GM13977 (cell line): Measurements from ENCODE around the gene FBN1.

Experiments
- DNase-seq: peaks from one replicate; pipeline ENCODE4 v3.0.0; 2012; ENCODE audit warnings: low spot score
- in situ Hi-C: fragments of 300-500 bp; cut with MboI; formaldehyde crosslinking; loops from one replicate; pipeline ENCODE4 v1.12.0; 2022; ENCODE audit warnings: low sequenced_read_pairs, low pct_unique_long_range_greater_than_20kb, mixed read lengths, inconsistent platforms; ENCODE audit not compliant: unreplicated experiment
- TF ChIP-seq, protein P1 (sequence below): IDR thresholded peaks from 2 replicates; pipeline ENCODE4 v1.5.1; 2012; ENCODE audit warnings: mild to moderate bottlenecking, control low read depth; ENCODE audit not compliant: insufficient read depth; ENCODE audit errors: extremely low read depth, missing control alignments

The FBN1 gene

DNA sequence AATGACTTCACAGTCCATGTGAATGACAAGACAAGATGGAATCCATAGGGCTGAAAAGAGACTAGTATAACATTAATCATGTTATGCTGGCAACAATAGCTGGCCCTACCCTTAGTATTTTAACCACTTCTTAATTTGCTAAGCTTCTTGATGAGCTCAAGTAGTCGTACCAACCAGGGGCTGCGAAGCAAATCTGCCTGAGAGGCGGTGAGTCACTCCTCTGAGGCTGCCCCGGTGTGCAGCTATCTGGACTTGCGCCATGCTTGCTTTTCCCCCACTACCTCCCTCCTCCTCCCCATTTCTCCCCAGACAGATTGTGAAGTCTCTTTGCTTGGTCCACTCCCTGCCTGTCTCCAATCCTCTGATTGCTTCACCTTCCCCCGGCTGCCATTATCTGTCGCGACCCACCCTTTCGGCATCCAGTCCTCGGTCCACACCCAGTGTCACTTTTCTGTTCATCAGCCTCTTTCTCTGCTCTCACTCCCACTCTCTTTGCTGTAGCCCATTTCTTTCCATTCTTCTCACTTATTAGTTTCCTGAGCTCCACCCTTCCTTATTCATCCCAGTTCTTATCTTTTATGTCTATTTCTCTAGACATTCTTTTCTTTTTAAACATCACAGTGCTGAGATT is 271.6 kb downstream of the FBN1 start:
- in situ Hi-C loops: loop anchor here (25.0 kb wide), 2 partner anchors 438 to 1038 kb away; partner anchors contain the start of genes CEP152 and FGF7
- DNase-seq: no peak
- TF ChIP-seq, protein P1, sequence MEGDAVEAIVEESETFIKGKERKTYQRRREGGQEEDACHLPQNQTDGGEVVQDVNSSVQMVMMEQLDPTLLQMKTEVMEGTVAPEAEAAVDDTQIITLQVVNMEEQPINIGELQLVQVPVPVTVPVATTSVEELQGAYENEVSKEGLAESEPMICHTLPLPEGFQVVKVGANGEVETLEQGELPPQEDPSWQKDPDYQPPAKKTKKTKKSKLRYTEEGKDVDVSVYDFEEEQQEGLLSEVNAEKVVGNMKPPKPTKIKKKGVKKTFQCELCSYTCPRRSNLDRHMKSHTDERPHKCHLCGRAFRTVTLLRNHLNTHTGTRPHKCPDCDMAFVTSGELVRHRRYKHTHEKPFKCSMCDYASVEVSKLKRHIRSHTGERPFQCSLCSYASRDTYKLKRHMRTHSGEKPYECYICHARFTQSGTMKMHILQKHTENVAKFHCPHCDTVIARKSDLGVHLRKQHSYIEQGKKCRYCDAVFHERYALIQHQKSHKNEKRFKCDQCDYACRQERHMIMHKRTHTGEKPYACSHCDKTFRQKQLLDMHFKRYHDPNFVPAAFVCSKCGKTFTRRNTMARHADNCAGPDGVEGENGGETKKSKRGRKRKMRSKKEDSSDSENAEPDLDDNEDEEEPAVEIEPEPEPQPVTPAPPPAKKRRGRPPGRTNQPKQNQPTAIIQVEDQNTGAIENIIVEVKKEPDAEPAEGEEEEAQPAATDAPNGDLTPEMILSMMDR: no peak

DNA sequence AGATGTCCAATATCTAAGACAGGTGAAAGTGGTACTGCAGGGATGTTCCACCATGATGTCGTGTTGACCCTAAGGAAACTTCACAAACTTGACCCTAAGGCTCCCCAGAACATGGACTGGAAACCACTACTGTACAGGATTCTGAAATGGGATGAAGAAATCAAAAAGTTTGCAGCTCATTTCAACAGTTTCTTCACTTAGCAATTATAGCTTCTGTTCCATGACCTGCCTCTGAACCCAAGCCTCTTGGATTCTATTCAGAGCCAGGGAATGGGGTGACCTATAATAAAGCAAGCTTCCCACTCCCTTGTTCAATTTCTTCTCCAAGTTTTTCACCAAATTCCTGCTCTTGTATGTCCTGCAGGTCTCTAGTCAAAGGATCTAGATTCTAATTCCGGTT is 273.5 kb downstream of the FBN1 start:
- DNase-seq: no peak
- in situ Hi-C loops: loop anchor here (25.0 kb wide), 2 partner anchors 440 to 1040 kb away; partner anchors contain the start of genes CEP152 and FGF7
- TF ChIP-seq, protein P1: no peak

DNA sequence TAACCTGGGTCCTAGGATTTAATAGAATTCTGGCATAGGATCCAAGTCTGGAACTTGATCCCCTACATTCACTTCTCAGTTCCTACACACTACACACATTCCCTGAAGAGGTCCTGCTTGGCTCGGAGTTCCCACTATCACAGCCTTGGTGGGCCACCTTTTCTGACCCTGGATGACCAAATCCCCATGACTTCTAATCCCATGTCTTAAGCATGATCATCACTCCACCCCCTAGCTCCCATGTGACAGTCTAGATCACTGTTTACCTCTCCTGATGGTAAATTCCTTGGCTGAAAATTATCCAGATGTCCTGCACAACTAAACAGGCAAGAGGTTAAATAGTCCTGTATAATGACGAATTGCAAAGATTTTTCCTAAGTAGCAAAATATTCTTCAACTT is 274.0 kb downstream of the FBN1 start:
- in situ Hi-C loops: loop anchor here (25.0 kb wide), 2 partner anchors 441 to 1041 kb away; partner anchors contain the start of genes CEP152 and FGF7
- no peak for DNase-seq
- TF ChIP-seq, protein P1: no peak

DNA sequence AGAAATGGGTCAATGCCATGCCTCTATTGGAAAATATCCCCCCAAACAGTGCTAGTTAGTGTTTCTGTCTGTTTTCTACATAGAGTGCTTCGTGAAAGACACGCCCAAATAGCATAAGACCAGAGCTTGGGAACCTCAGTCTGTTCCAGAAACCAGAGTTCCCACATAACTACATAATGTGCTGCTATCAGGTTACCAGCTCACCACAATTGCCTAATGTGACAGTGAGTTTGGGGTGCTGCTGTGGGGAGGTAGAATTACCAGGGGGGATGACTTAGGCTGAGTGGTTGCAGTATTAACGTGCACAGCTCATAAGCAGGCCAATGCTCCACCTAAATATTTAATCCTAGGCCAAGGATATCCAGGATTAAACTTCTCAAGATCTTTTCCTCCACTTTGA is 275.0 kb downstream of the FBN1 start:
- TF ChIP-seq, protein P1: no peak
- DNase-seq: no peak
- in situ Hi-C loops: loop anchor here (25.0 kb wide), 2 partner anchors 442 to 1042 kb away; partner anchors contain the start of genes CEP152 and FGF7

GRCh38 chr15:48367483-48367882 is 278.0 kb downstream of the FBN1 start:
- in situ Hi-C loops: loop anchor here (25.0 kb wide), 2 partner anchors 445 to 1045 kb away; partner anchors contain the start of genes CEP152 and FGF7
- TF ChIP-seq, protein P1: no peak
- DNase-seq: no peak

- no peak for DNase-seq
- TF ChIP-seq, protein P1: no peak
- in situ Hi-C loops: loop anchor here (25.0 kb wide), 2 partner anchors 446 to 1046 kb away; partner anchors contain the start of genes CEP152 and FGF7
These were observed 278.8 kb downstream of the FBN1 start for GRCh38 chr15:48366584-48367312.
